Trophoblast cell (in vitro differentiated cells and primary cell): ENCODE results near the gene RAB36.

Source experiments
- DNase-seq, 2 donors: peaks; one replicate each; pipeline ENCODE4 v3.0.0-alpha.2; 2016
- H2AFZ ChIP-seq: 2 replicates; pipeline ENCODE4 v1.6.1; 2013; ENCODE audit warnings: low read length, moderate library complexity, mild to moderate bottlenecking; ENCODE audit not compliant: insufficient read depth, poor library complexity
- H2AK5ac ChIP-seq: 2 replicates; pipeline ENCODE4 v1.6.1; 2013; ENCODE audit warnings: mild to moderate bottlenecking, low read length
- H2BK120ac ChIP-seq: 2 replicates; pipeline ENCODE4 v1.6.1; 2013; ENCODE audit warnings: low read length, mild to moderate bottlenecking, moderate library complexity; ENCODE audit not compliant: insufficient read depth, poor library complexity
- H2BK12ac ChIP-seq: 2 replicates; pipeline ENCODE4 v1.6.1; 2013; ENCODE audit warnings: mild to moderate bottlenecking, low read length, moderate library complexity
- H2BK5ac ChIP-seq: 2 replicates; pipeline ENCODE4 v1.6.1; 2013; ENCODE audit warnings: low read length, low read depth, moderate library complexity, mild to moderate bottlenecking; ENCODE audit not compliant: poor library complexity
- H3K14ac ChIP-seq: 2 replicates; pipeline ENCODE4 v1.6.1; 2013; ENCODE audit warnings: mild to moderate bottlenecking, low read length
- H3K18ac ChIP-seq: 2 replicates; pipeline ENCODE4 v1.6.1; 2013; ENCODE audit warnings: mild to moderate bottlenecking, low read length
- H3K23ac ChIP-seq: 2 replicates; pipeline ENCODE4 v1.6.1; 2013; ENCODE audit warnings: low read length
- H3K27ac ChIP-seq: 2 replicates; pipeline ENCODE4 v1.5.1; 2013; ENCODE audit warnings: low read depth, mild to moderate bottlenecking, inconsistent platforms, low read length, moderate library complexity
- H3K27me3 ChIP-seq: 2 replicates; pipeline ENCODE4 v1.6.1; 2013; ENCODE audit warnings: inconsistent platforms, mild to moderate bottlenecking, low read length, moderate library complexity; ENCODE audit not compliant: insufficient read depth
- H3K36me3 ChIP-seq, 2 experiments: 1 replicate in 1 of 2; 2 replicates in 1 of 2; pipeline ENCODE4 v1.6.1; 2013; ENCODE audit warnings: low read length in 2 of 2, mild to moderate bottlenecking in 2 of 2, moderate library complexity in 1 of 2; ENCODE audit not compliant: insufficient read depth in 2 of 2, control insufficient read depth in 1 of 2
- H3K4ac ChIP-seq: 2 replicates; pipeline ENCODE4 v1.6.1; 2013; ENCODE audit warnings: low read depth, mild to moderate bottlenecking, low read length, moderate library complexity
- H3K4me1 ChIP-seq, 2 experiments: 1 replicate in 1 of 2; 2 replicates in 1 of 2; pipeline ENCODE4 v1.6.1; 2013; ENCODE audit warnings: low read length in 2 of 2, mild to moderate bottlenecking in 2 of 2, moderate library complexity in 1 of 2; ENCODE audit not compliant: insufficient read depth in 2 of 2, control insufficient read depth in 1 of 2
- H3K4me2 ChIP-seq: 2 replicates; pipeline ENCODE4 v1.6.1; 2013; ENCODE audit warnings: inconsistent platforms, mild to moderate bottlenecking, low read length, moderate library complexity
- H3K4me3 ChIP-seq: 2 replicates; pipeline ENCODE4 v1.5.1; 2013; ENCODE audit warnings: mild to moderate bottlenecking, low read depth, low read length, inconsistent platforms
- H3K79me1 ChIP-seq: one replicate; pipeline ENCODE4 v1.6.1; 2013; ENCODE audit warnings: low read length
- H3K79me2 ChIP-seq: 2 replicates; pipeline ENCODE4 v1.6.1; 2013; ENCODE audit warnings: low read length, mild to moderate bottlenecking; ENCODE audit not compliant: control insufficient read depth, insufficient read depth, poor library complexity
- H3K9ac ChIP-seq: 2 replicates; pipeline ENCODE4 v1.6.1; 2013; ENCODE audit warnings: mild to moderate bottlenecking, low read length
- H3K9me3 ChIP-seq: 2 replicates; pipeline ENCODE4 v1.6.1; 2013; ENCODE audit warnings: low read depth, mild to moderate bottlenecking, control low read depth, inconsistent platforms, low read length; ENCODE audit not compliant: insufficient read depth
- H4K12ac ChIP-seq: 2 replicates; pipeline ENCODE4 v1.6.1; 2013; ENCODE audit warnings: low read depth, mild to moderate bottlenecking, low read length, moderate library complexity
- H4K8ac ChIP-seq: 2 replicates; pipeline ENCODE4 v1.6.1; 2013; ENCODE audit warnings: low read depth, mild to moderate bottlenecking, low read length, moderate library complexity
- H4K91ac ChIP-seq: one replicate; pipeline ENCODE4 v1.6.1; 2013; ENCODE audit warnings: low read depth, mild to moderate bottlenecking, low read length, moderate library complexity
- WGBS: extraction: QIAGEN DNeasy Blood & Tissue Kit; methylation state at CpG from one replicate; pipeline ENCODE4 v1.1.7; 2013; ENCODE audit warnings: missing lambda C conversion rate; ENCODE audit not compliant: insufficient read length, insufficient coverage; ENCODE audit errors: extremely low coverage; 5-methylcytosine and 5-hydroxymethylcytosine counted together

RAB36 gene

GRCh38 chr22:23110190-23110921 is 34.9 kb upstream of the RAB36 start:
- Histone ChIP-seq H2BK12ac (no peak overlapping the region), H3K27ac (no peak overlapping the region), H2BK120ac (no peak overlapping the region), H2BK5ac (no peak overlapping the region), H3K9me3 (no peaks in the 10 kb centered on the region), H4K91ac (no peak overlapping the region), H3K79me2 (no peaks in the 10 kb centered on the region), H3K14ac (no peak overlapping the region), H3K4ac (no peak overlapping the region), H4K12ac (no peak overlapping the region), H3K18ac (no peak overlapping the region), H3K9ac (no peak overlapping the region), H3K23ac (no peak overlapping the region), H3K36me3 (no peaks in the 10 kb centered on the region), H2AFZ (no peak overlapping the region), H3K4me1 (peaks cover 3 to 8% of the 10 kb centered on the region in 2 experiments), H3K27me3 (no peaks in the 10 kb centered on the region), H4K8ac (no peak overlapping the region), H2AK5ac (no peak overlapping the region), H3K4me2 (no peak overlapping the region), H3K79me1 (no peaks in the 10 kb centered on the region), H3K4me3 (no peak overlapping the region)
- no peak for DNase-seq
- no CpG with 5 or more reads among the region's 10 CpGs for WGBS

GRCh38 chr22:23110922-23111527 is 34.3 kb upstream of the RAB36 start:
- Histone ChIP-seq H3K4me2 (no peak overlapping the region), H3K9me3 (no peaks in the 10 kb centered on the region), H3K36me3 (no peaks in the 10 kb centered on the region), H2BK120ac (no peak overlapping the region), H2AK5ac (no peak overlapping the region), H4K8ac (no peak overlapping the region), H2AFZ (no peak overlapping the region), H3K27me3 (no peaks in the 10 kb centered on the region), H3K27ac (no peak overlapping the region), H3K9ac (no peak overlapping the region), H3K79me1 (no peaks in the 10 kb centered on the region), H4K12ac (no peak overlapping the region), H3K4ac (no peak overlapping the region), H3K4me3 (no peak overlapping the region), H3K4me1 (peaks cover 3 to 8% of the 10 kb centered on the region in 2 experiments), H3K14ac (no peak overlapping the region), H2BK5ac (no peak overlapping the region), H3K23ac (no peak overlapping the region), H2BK12ac (no peak overlapping the region), H3K18ac (no peak overlapping the region), H3K79me2 (no peaks in the 10 kb centered on the region), H4K91ac (no peak overlapping the region)
- WGBS: no CpG with 5 or more reads among the region's 15 CpGs
- DNase-seq: no peak

GRCh38 chr22:23112472-23113012 is 32.7 kb upstream of the RAB36 start:
- no peak overlapping the region for H2AK5ac ChIP-seq
- H4K12ac ChIP-seq: no peak overlapping the region
- H4K8ac ChIP-seq: no peak overlapping the region
- H3K79me2 ChIP-seq: no peaks in the 10 kb centered on the region
- no peak overlapping the region for H3K4me2 ChIP-seq
- no peak overlapping the region for H2BK12ac ChIP-seq
- no peak overlapping the region for H3K23ac ChIP-seq
- no peak overlapping the region for H3K14ac ChIP-seq
- no peak overlapping the region for H2BK120ac ChIP-seq
- H2BK5ac ChIP-seq: no peak overlapping the region
- H3K27me3 ChIP-seq: no peaks in the 10 kb centered on the region
- H3K9me3 ChIP-seq: peaks cover 2% of the 10 kb centered on the region
- no peak overlapping the region for H3K27ac ChIP-seq
- no peak overlapping the region for H3K4me3 ChIP-seq
- H3K4ac ChIP-seq: no peak overlapping the region
- H3K79me1 ChIP-seq: no peaks in the 10 kb centered on the region
- H3K18ac ChIP-seq: no peak overlapping the region
- WGBS: no CpG with 5 or more reads among the region's 9 CpGs
- no peak overlapping the region for H4K91ac ChIP-seq
- H2AFZ ChIP-seq: no peak overlapping the region
- DNase-seq: no peak
- no peaks in the 10 kb centered on the region for H3K36me3 ChIP-seq
- no peak overlapping the region for H3K9ac ChIP-seq
- H3K4me1 ChIP-seq: peaks cover 3 to 8% of the 10 kb centered on the region in 2 experiments

GRCh38 chr22:23113067-23113846 is 32.0 kb upstream of the RAB36 start:
- H3K23ac ChIP-seq: no peak overlapping the region
- H3K27me3 ChIP-seq: no peaks in the 10 kb centered on the region
- peaks cover 2% of the 10 kb centered on the region for H3K9me3 ChIP-seq
- H2BK12ac ChIP-seq: no peak overlapping the region
- H2AFZ ChIP-seq: no peak overlapping the region
- H3K79me1 ChIP-seq: no peaks in the 10 kb centered on the region
- H2BK120ac ChIP-seq: no peak overlapping the region
- H3K36me3 ChIP-seq: no peaks in the 10 kb centered on the region
- no peak for DNase-seq
- H3K4me1 ChIP-seq: peaks cover 6 to 14% of the 10 kb centered on the region in 2 experiments
- H3K14ac ChIP-seq: no peak overlapping the region
- no peak overlapping the region for H4K8ac ChIP-seq
- H3K4me3 ChIP-seq: no peak overlapping the region
- H4K91ac ChIP-seq: no peak overlapping the region
- H3K4me2 ChIP-seq: no peak overlapping the region
- no peak overlapping the region for H3K27ac ChIP-seq
- no peak overlapping the region for H3K9ac ChIP-seq
- no peak overlapping the region for H2AK5ac ChIP-seq
- H3K18ac ChIP-seq: no peak overlapping the region
- no CpG with 5 or more reads among the region's 14 CpGs for WGBS
- H4K12ac ChIP-seq: no peak overlapping the region
- no peak overlapping the region for H2BK5ac ChIP-seq
- H3K4ac ChIP-seq: no peak overlapping the region
- no peaks in the 10 kb centered on the region for H3K79me2 ChIP-seq
